Uterus (tissue), 4 donors: ENCODE results near the gene EPHX1. TPM values are rescaled to one million over a fixed set of nuclear protein-coding genes. Genes with fewer than 3 reads are reported as not detected.

Experiments used
- DNase-seq, 2 donors: peaks; one replicate each; pipeline ENCODE4 v3.0.0-alpha.2; 2019 to 2020
- H3K27ac ChIP-seq, 2 donors: fragments of 200-600 bp; sonication (generic); 1 replicate in 1 of 2; 2 replicates in 1 of 2; pipeline ENCODE4 v1.5.1; 2016 to 2018
- H3K27me3 ChIP-seq, 2 donors: fragments of 200-600 bp; sonication (generic); one replicate each; pipeline ENCODE4 v1.5.1; 2018 to 2019; ENCODE audit warnings: control low read depth in 1 of 2
- H3K36me3 ChIP-seq, 2 donors: fragments of 200-600 bp; sonication (generic); one replicate each; pipeline ENCODE4 v1.5.1; 2019; ENCODE audit warnings: control low read depth in 1 of 2
- H3K4me1 ChIP-seq, 2 donors: fragments of 200-600 bp; sonication (generic); one replicate each; pipeline ENCODE4 v1.5.1; 2018 to 2019; ENCODE audit warnings: control low read depth in 1 of 2
- H3K4me3 ChIP-seq, 2 donors: fragments of 200-600 bp; sonication (generic); 1 replicate in 1 of 2; 2 replicates in 1 of 2; pipeline ENCODE4 v1.5.1; 2018 to 2019; ENCODE audit warnings: mild to moderate bottlenecking in 1 of 2
- H3K9me3 ChIP-seq, 2 donors: fragments of 200-600 bp; sonication (generic); one replicate each; pipeline ENCODE4 v1.5.1; 2019; ENCODE audit warnings: control low read depth in 1 of 2
- CTCF ChIP-seq, 4 experiments: fragments of 200-600 bp in 2 of 4; fragments of 450-650 bp in 2 of 4; sonication (generic) in 2 of 4; IDR thresholded peaks; one replicate each; pipeline ENCODE4 v1.5.1; 2016 to 2019; ENCODE audit warnings: antibody characterized with exemption in 4 of 4, mild to moderate bottlenecking in 2 of 4, moderate library complexity in 1 of 4
- POLR2A ChIP-seq, 2 donors: fragments of 450-650 bp; IDR thresholded peaks; one replicate each; pipeline ENCODE4 v1.6.1; 2016; ENCODE audit warnings: antibody characterized with exemption in 2 of 2, mild to moderate bottlenecking in 1 of 2, moderate library complexity in 1 of 2
- intact Hi-C: fragments of 100-400 bp; cut with DNase I; formaldehyde crosslinking; loops from one replicate; pipeline ENCODE4 v1.15.1; 2023; ENCODE audit warnings: low total_unique reads
- total RNA-seq, 4 donors: library from RNA; depleted of rRNA in 3 of 4; stranded (reverse); fragments of >200 nt in 3 of 4; gene quantifications; one replicate each; pipeline versions ENCODE4 v1.1.0 to v1.2.4, GENCODE V29; 2014 to 2023
- donor health status: DM: yes; HTN: yes; CAD: no.

EPHX1 gene
- total RNA-seq, 4 donors from 2014 or later: 51.2 to 156 (median 55.3) TPM

GRCh38 chr1:225822655-225823403, 12.9 kb downstream of the EPHX1 start:
- TF ChIP-seq POLR2A (IDR thresholded peaks at IDR 0.05): no peak
- no peak for TF ChIP-seq CTCF (IDR thresholded peaks at IDR 0.05)
- H3K4me1 ChIP-seq: peaks cover 31 to 48% of the 10 kb centered on the region in 2 donors
- DNase-seq: no peak
- intact Hi-C loops: no loop called here
- H3K4me3 ChIP-seq: no peak overlapping the region
- H3K27ac ChIP-seq: peak overlapping the region; percentile 53 to 89
- no peaks in the 10 kb centered on the region for H3K27me3 ChIP-seq
- H3K9me3 ChIP-seq: no peaks in the 10 kb centered on the region
- no peaks in the 10 kb centered on the region for H3K36me3 ChIP-seq

GRCh38 chr1:225823811-225824261, 13.9 kb downstream of the EPHX1 start:
- Histone ChIP-seq H3K4me3 (no peak overlapping the region), H3K27me3 (no peaks in the 10 kb centered on the region), H3K4me1 (peaks cover 25 to 39% of the 10 kb centered on the region in 2 donors), H3K27ac (peak overlapping the region; percentile 53 to 71), H3K9me3 (no peaks in the 10 kb centered on the region), H3K36me3 (no peaks in the 10 kb centered on the region)
- no peak for TF ChIP-seq CTCF (IDR thresholded peaks at IDR 0.05)
- no peak for TF ChIP-seq POLR2A (IDR thresholded peaks at IDR 0.05)
- intact Hi-C loops: no loop called here
- DNase-seq: no peak

- no peak for TF ChIP-seq POLR2A (IDR thresholded peaks at IDR 0.05)
- no peak for TF ChIP-seq CTCF (IDR thresholded peaks at IDR 0.05)
- no peaks in the 10 kb centered on the region for H3K36me3 ChIP-seq
- H3K27ac ChIP-seq: peak overlapping the region; percentile 53 to 71
- H3K9me3 ChIP-seq: no peaks in the 10 kb centered on the region
- DNase-seq: no peak
- no peak overlapping the region for H3K4me3 ChIP-seq
- intact Hi-C loops: no loop called here
- peaks cover 25 to 39% of the 10 kb centered on the region in 2 donors for H3K4me1 ChIP-seq
- no peaks in the 10 kb centered on the region for H3K27me3 ChIP-seq
Observed at GRCh38 chr1:225824533-225824941, 14.6 kb downstream of the EPHX1 start.

GRCh38 chr1:225825078-225825477, 15.2 kb downstream of the EPHX1 start:
- TF ChIP-seq CTCF (IDR thresholded peaks at IDR 0.05) (no peak), POLR2A (IDR thresholded peaks at IDR 0.05) (no peak)
- intact Hi-C loops: no loop called here
- H3K4me1 ChIP-seq: peaks cover 25 to 37% of the 10 kb centered on the region in 2 donors
- H3K9me3 ChIP-seq: no peaks in the 10 kb centered on the region
- no peak for DNase-seq
- peak overlapping the region; percentile 42 to 44 for H3K27ac ChIP-seq
- no peak overlapping the region for H3K4me3 ChIP-seq
- H3K36me3 ChIP-seq: no peaks in the 10 kb centered on the region
- no peaks in the 10 kb centered on the region for H3K27me3 ChIP-seq

- Histone ChIP-seq H3K4me3 (no peak overlapping the region), H3K27me3 (no peaks in the 10 kb centered on the region), H3K36me3 (no peaks in the 10 kb centered on the region), H3K4me1 (peaks cover 25 to 31% of the 10 kb centered on the region in 2 donors), H3K9me3 (no peaks in the 10 kb centered on the region), H3K27ac (peak overlapping the region; percentile 42 to 44)
- intact Hi-C loops: no loop called here
- DNase-seq: no peak
- TF ChIP-seq POLR2A (IDR thresholded peaks at IDR 0.05) (no peak), CTCF (IDR thresholded peaks at IDR 0.05) (no peak)
Observed at GRCh38 chr1:225825607-225826007, 15.7 kb downstream of the EPHX1 start.
